CD4-positive, CD25-positive, alpha-beta regulatory T cell (primary cell): ENCODE measurements around the gene RBBP5. TPM values are rescaled to one million over a fixed set of nuclear protein-coding genes. Genes with fewer than 3 reads are reported as not detected.

Source experiments
- ATAC-seq, 2 donors: fragments of 150-1000 bp; cut with Tn5 transposase; one replicate each; pipeline ENCODE4 v1.10.0; 2021; ENCODE audit warnings: low read depth in 2 of 2, moderate number of reproducible peaks in 2 of 2, moderate library complexity in 1 of 2
- DNase-seq, 3 donors: peaks; one replicate each; pipeline versions ENCODE4 v3.0.0 to v3.0.0-alpha.2; 2012 to 2022; ENCODE audit warnings: mixed read lengths in 1 of 3
- H3K27ac ChIP-seq: one replicate; pipeline ENCODE4 v1.7.0; 2013; ENCODE audit warnings: mild to moderate bottlenecking, low read length; ENCODE audit not compliant: insufficient read depth, poor library complexity, severe bottlenecking
- H3K27me3 ChIP-seq: one replicate; pipeline ENCODE4 v1.7.0; 2013; ENCODE audit warnings: low read length; ENCODE audit not compliant: control insufficient read depth, insufficient read depth
- H3K36me3 ChIP-seq: one replicate; pipeline ENCODE4 v1.7.0; 2013; ENCODE audit warnings: mild to moderate bottlenecking, low read length, moderate library complexity; ENCODE audit not compliant: control insufficient read depth, insufficient read depth
- H3K4me1 ChIP-seq: 2 replicates; pipeline ENCODE4 v1.7.0; 2013; ENCODE audit warnings: mild to moderate bottlenecking, low read length; ENCODE audit not compliant: insufficient read depth, control insufficient read depth, poor library complexity, severe bottlenecking
- H3K4me3 ChIP-seq: one replicate; pipeline ENCODE4 v1.7.0; 2013; ENCODE audit warnings: low read depth, mild to moderate bottlenecking, low read length, moderate library complexity
- H3K9me3 ChIP-seq, 2 experiments: 1 replicate in 1 of 2; 2 replicates in 1 of 2; pipeline ENCODE4 v1.7.0; 2013; ENCODE audit warnings: low read length in 2 of 2, mild to moderate bottlenecking in 1 of 2, moderate library complexity in 1 of 2; ENCODE audit not compliant: control insufficient read depth in 2 of 2
- H3K27ac Mint-ChIP-seq, 3 donors: one replicate each; pipeline ENCODE4 v1.8.0; 2020 to 2022; ENCODE audit warnings: mild to moderate bottlenecking in 3 of 3, mixed read lengths in 3 of 3, moderate library complexity in 2 of 3
- H3K27me3 Mint-ChIP-seq: one replicate; pipeline ENCODE4 v1.8.0; 2022; ENCODE audit warnings: mild to moderate bottlenecking, mixed read lengths
- H3K36me3 Mint-ChIP-seq: one replicate; pipeline ENCODE4 v1.8.0; 2020; ENCODE audit warnings: mixed read lengths
- H3K4me1 Mint-ChIP-seq, 4 donors: one replicate each; pipeline ENCODE4 v1.8.0; 2020 to 2022; ENCODE audit warnings: mixed read lengths in 4 of 4, mild to moderate bottlenecking in 1 of 4
- H3K4me3 Mint-ChIP-seq, 4 donors: one replicate each; pipeline ENCODE4 v1.8.0; 2020 to 2022; ENCODE audit warnings: mild to moderate bottlenecking in 4 of 4, mixed read lengths in 4 of 4, moderate library complexity in 3 of 4
- H3K9me3 Mint-ChIP-seq, 7 donors: one replicate each; pipeline ENCODE4 v1.8.0; 2020 to 2022; ENCODE audit warnings: mixed read lengths in 7 of 7, mild to moderate bottlenecking in 3 of 7, moderate library complexity in 2 of 7
- polyA plus RNA-seq, 4 donors: library from polyadenylated mRNA; unstranded; fragments of 300-500 nt; fragmentation: Illumina TruSeq; gene quantifications; one replicate each; pipeline ENCODE4 v1.2.3, GENCODE V29; 2021
- total RNA-seq: library from RNA; stranded (reverse); gene quantifications from one replicate; pipeline ENCODE4 v1.2.3, GENCODE V29; 2022

The RBBP5 gene
- total and polyA plus RNA-seq, 5 donors from 2014 or later: 18.5 to 26.5 (median 21.2) TPM

DNA sequence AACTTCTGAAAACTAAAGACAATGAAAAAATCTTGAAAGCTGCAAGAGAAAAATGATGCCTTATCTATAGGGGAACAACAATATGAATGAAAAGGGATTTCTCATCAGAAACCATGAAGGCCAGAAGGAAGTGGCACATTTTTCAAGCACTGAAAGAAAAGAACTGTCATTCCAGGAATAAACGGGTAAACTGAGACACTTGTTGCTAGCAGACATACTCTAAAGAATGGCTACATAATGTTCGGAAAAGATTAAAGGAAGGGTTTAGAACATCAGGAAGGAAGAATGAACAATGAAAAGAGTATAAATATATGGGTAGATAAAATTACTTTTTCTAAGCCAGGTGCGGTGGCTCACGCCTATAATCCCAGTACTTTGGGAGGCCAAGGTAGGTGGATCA, 14.5 kb downstream of the RBBP5 start:
- no peaks in the 10 kb centered on the region for H3K9me3 Mint-ChIP-seq
- peaks cover 20 to 31% (median 22%) of the 10 kb centered on the region in 4 donors for H3K4me1 Mint-ChIP-seq

DNA sequence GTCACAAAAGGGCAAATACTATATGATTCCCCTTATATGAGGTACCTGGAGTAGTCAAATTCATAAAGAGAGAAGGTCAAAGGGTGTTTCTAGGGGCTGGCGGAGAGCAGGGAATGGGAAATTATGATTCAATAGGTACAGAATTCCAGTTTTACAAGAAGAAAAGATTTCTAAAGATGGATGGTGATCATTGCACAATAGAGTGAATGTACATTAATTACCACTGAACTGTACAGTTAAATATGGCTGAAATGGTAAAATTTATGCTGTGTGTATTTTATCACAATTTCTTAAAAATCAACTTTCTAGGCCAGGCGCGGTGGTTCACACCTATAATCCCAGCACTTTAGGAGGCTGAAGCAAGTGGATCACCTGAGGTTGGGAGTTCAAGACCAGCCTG, 19.4 kb downstream of the RBBP5 start:
- no peaks in the 10 kb centered on the region for H3K4me1 ChIP-seq
- DNase-seq (no peak), ATAC-seq (no peak)
- H3K4me3 ChIP-seq: no peak overlapping the region
- Mint-ChIP-seq H3K36me3 (peaks cover 61% of the 10 kb centered on the region), H3K4me1 (peaks cover 10 to 19% (median 12%) of the 10 kb centered on the region in 4 donors), H3K9me3 (no peaks in the 10 kb centered on the region), H3K27me3 (no peaks in the 10 kb centered on the region), H3K27ac (peak overlapping the region in 1 of 3 donors; percentile 26), H3K4me3 (no peak overlapping the region)
- H3K9me3 ChIP-seq: no peaks in the 10 kb centered on the region
- H3K27ac ChIP-seq: no peak overlapping the region
- H3K36me3 ChIP-seq: peaks cover 89% of the 10 kb centered on the region
- no peaks in the 10 kb centered on the region for H3K27me3 ChIP-seq

More for the DNA sequence above, 14.5 kb downstream of the RBBP5 start:
- DNase-seq: no peak
- ATAC-seq: no peak
- Histone ChIP-seq H3K4me1 (no peaks in the 10 kb centered on the region), H3K9me3 (no peaks in the 10 kb centered on the region), H3K27me3 (no peaks in the 10 kb centered on the region), H3K4me3 (no peak overlapping the region), H3K36me3 (peaks cover 69% of the 10 kb centered on the region), H3K27ac (no peak overlapping the region)
- Mint-ChIP-seq H3K27me3 (no peaks in the 10 kb centered on the region), H3K4me3 (no peak overlapping the region), H3K27ac (no peak overlapping the region), H3K36me3 (peaks cover 43% of the 10 kb centered on the region)

DNA sequence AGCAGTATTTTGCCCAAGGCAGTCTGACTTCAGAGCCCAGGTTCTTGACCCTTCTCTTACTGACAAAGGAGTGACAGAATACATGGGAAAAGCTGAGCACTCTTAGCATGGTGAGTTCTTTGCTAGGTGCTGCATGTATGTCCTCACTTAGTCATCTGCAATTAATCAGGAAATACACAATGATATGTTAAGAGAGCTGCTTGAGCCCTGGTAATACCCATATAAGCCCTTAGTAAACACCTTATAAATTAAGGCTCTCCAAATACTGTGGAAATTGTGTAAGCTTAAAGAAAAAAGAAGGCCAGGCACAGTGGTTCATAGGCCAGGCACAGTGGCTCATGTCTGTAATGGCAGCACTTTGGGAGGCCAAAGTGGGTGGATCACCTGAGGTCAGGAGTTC, 23.5 kb downstream of the RBBP5 start:
- Histone ChIP-seq H3K4me3 (no peak overlapping the region), H3K9me3 (no peaks in the 10 kb centered on the region), H3K27me3 (no peaks in the 10 kb centered on the region), H3K27ac (no peak overlapping the region), H3K36me3 (peaks cover 90% of the 10 kb centered on the region), H3K4me1 (no peaks in the 10 kb centered on the region)
- DNase-seq (no peak), ATAC-seq (no peak)
- H3K36me3 Mint-ChIP-seq: peaks cover 64% of the 10 kb centered on the region
- H3K4me3 Mint-ChIP-seq: no peak overlapping the region
- peaks cover 0 to 5% (median 0%) of the 10 kb centered on the region in 4 donors for H3K4me1 Mint-ChIP-seq
- H3K27ac Mint-ChIP-seq: no peak overlapping the region
- no peaks in the 10 kb centered on the region for H3K27me3 Mint-ChIP-seq
- no peaks in the 10 kb centered on the region for H3K9me3 Mint-ChIP-seq

DNA sequence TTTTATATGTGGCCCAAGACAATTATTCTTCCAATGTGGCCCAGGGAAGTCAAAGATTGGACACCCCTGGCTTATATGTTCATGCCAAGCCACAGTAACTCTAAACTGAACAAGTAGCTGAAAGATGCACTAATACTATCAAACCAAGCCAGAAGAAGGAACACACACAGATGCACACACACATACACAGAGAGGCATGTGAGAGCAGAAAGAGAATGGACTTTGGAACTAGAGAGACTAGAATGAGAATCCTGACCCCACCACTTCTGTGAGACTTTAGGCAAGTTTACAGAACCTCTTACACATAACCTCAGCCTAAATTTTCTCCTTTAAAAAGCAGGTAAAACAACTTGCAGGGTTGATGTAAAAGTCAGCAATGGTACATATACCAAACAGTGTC, 26.4 kb downstream of the RBBP5 start:
- H3K9me3 ChIP-seq: no peaks in the 10 kb centered on the region
- H3K36me3 ChIP-seq: peaks cover 90% of the 10 kb centered on the region
- no peaks in the 10 kb centered on the region for H3K4me1 ChIP-seq
- ATAC-seq (no peak), DNase-seq (no peak)
- H3K27ac Mint-ChIP-seq: peak overlapping the region in 2 of 3 donors; percentile 0 to 24
- H3K36me3 Mint-ChIP-seq: peaks cover 59% of the 10 kb centered on the region
- no peaks in the 10 kb centered on the region for H3K27me3 Mint-ChIP-seq
- no peak overlapping the region for H3K27ac ChIP-seq
- H3K27me3 ChIP-seq: no peaks in the 10 kb centered on the region
- H3K4me1 Mint-ChIP-seq: peaks cover 0 to 3% (median 0%) of the 10 kb centered on the region in 4 donors
- H3K4me3 ChIP-seq: no peak overlapping the region
- H3K9me3 Mint-ChIP-seq: no peaks in the 10 kb centered on the region
- no peak overlapping the region for H3K4me3 Mint-ChIP-seq

DNA sequence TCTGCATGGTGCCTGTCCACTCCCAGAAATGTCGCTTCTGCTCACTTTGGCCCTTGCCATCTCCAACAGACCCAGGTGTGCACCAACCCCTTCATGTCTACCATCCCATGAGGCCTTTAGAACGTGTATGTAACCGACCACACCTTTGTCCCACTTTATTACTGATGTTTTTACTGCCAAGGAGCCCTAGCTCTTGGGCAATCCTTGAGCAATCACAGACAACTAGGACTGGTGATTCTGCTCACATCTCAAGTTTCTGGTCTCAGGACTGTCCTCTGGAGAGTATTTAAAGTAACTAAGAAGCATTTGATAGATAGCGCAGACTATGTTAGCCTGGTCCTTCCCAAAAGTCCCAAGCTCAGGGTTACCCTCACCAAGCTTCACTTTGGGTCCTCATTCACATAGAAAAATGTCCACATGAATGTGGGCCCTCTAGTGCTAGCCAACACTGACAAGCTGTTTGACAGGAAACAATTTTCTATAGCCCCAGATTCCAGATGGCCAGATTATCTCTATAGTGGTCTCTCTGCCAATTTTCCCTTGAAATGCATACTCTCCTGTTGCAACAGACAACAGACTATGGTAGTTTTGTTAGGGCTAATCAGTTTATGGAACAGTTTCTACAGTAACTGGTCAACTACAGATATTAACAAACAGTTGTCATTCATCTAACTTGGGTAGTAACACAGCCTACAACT, 30.6 kb downstream of the RBBP5 start:
- H3K4me1 ChIP-seq: no peaks in the 10 kb centered on the region
- H3K27ac ChIP-seq: no peak overlapping the region
- H3K27me3 ChIP-seq: no peaks in the 10 kb centered on the region
- Mint-ChIP-seq H3K36me3 (peaks cover 50% of the 10 kb centered on the region), H3K9me3 (no peaks in the 10 kb centered on the region), H3K4me3 (no peak overlapping the region), H3K27me3 (no peaks in the 10 kb centered on the region), H3K4me1 (peaks cover 0 to 4% (median 1%) of the 10 kb centered on the region in 4 donors), H3K27ac (no peak overlapping the region)
- peaks cover 87% of the 10 kb centered on the region for H3K36me3 ChIP-seq
- no peak overlapping the region for H3K4me3 ChIP-seq
- H3K9me3 ChIP-seq: no peaks in the 10 kb centered on the region
- DNase-seq (no peak), ATAC-seq (no peak)

DNA sequence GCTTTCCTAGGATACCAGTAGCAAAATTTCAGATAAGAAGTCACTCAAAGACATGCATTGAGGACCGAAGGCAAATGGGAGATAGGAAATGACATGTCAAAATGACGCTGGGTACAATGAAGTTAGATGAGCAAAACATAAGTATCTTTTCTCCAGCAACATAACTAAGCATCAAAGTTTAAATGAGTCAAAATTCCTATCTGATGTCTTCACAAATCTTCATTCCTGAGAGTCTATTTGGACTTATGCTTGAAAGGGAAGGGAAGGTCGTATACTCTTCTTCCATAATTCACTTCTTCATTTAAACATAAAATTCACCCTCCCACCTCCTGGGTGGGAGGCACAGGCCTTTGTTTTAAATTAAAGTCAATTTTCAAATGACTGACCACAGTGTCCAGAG, 33.4 kb downstream of the RBBP5 start:
- no peak for DNase-seq
- H3K27me3 ChIP-seq: no peaks in the 10 kb centered on the region
- no peaks in the 10 kb centered on the region for H3K27me3 Mint-ChIP-seq
- no peak overlapping the region for H3K27ac Mint-ChIP-seq
- ATAC-seq: no peak
- H3K36me3 ChIP-seq: peaks cover 84% of the 10 kb centered on the region
- no peak overlapping the region for H3K4me3 ChIP-seq
- no peak overlapping the region for H3K4me3 Mint-ChIP-seq
- no peaks in the 10 kb centered on the region for H3K9me3 Mint-ChIP-seq
- peaks cover 0 to 4% (median 1%) of the 10 kb centered on the region in 4 donors for H3K4me1 Mint-ChIP-seq
- no peaks in the 10 kb centered on the region for H3K9me3 ChIP-seq
- H3K4me1 ChIP-seq: no peaks in the 10 kb centered on the region
- peaks cover 46% of the 10 kb centered on the region for H3K36me3 Mint-ChIP-seq
- no peak overlapping the region for H3K27ac ChIP-seq

DNA sequence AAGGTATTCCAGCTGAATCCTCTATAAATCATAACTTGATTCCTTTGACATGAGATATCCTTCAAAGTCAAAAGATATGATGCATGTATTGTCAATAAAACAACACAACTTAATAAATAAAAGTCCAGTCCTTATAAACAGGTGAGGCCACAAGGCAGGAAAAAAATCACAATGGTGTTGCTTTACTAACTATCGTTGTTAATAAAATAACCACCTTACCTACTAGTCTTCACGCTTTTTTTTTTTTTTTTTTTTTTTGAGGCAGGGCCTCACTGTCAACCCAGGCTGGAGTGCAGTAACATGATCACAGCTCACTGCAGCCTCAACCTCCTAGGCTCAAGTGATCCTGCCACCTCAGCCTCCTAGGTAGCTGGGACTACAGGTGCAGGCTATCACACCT, 37.4 kb downstream of the RBBP5 start, which contains the start of gene TMEM81:
TMEM81 (minus strand) TSS at position 101 of the 400 bp plus-strand sequence. CDS start 140 bp downstream, outside the sequence.
- H3K36me3 ChIP-seq: peaks cover 49% of the 10 kb centered on the region
- Mint-ChIP-seq H3K4me1 (no peaks in the 10 kb centered on the region), H3K4me3 (no peak within 1 kb of the TSS), H3K27me3 (no peaks in the 10 kb centered on the region), H3K27ac (peak within 1 kb of the TSS in 2 of 3 donors; percentile 23 to 60), H3K9me3 (no peaks in the 10 kb centered on the region), H3K36me3 (peaks cover 32% of the 10 kb centered on the region)
- no peaks in the 10 kb centered on the region for H3K27me3 ChIP-seq
- ATAC-seq (no peak), DNase-seq (no peak)
- no peak within 1 kb of the TSS for H3K27ac ChIP-seq
- H3K9me3 ChIP-seq: no peaks in the 10 kb centered on the region
- H3K4me3 ChIP-seq: no peak within 1 kb of the TSS
- no peaks in the 10 kb centered on the region for H3K4me1 ChIP-seq

DNA sequence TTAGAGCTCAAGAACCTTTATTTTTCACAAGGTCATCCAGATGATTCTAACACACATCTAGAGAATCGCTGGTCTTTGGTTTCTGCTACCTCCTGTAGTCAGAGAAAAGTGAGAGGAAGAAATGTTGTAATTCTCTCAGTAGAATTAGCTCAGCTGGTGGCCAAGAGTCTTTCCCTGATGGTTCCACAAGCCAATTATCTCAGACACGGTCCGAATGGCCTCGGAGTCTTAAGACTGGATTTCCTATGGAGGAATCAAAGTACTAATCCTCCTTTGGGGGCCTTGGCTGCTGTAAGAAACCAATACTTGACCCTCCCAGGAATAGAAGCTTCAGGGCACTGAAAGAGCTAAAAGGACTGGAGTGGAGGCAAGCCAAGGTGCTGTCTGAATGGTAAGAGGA, 39.3 kb downstream of the RBBP5 start:
- Histone ChIP-seq H3K4me1 (no peaks in the 10 kb centered on the region), H3K36me3 (peaks cover 30% of the 10 kb centered on the region), H3K4me3 (no peak overlapping the region), H3K27me3 (no peaks in the 10 kb centered on the region), H3K9me3 (no peaks in the 10 kb centered on the region), H3K27ac (no peak overlapping the region)
- H3K36me3 Mint-ChIP-seq: peaks cover 14% of the 10 kb centered on the region
- no peak for DNase-seq
- H3K4me3 Mint-ChIP-seq: no peak overlapping the region
- no peaks in the 10 kb centered on the region for H3K9me3 Mint-ChIP-seq
- H3K27me3 Mint-ChIP-seq: no peaks in the 10 kb centered on the region
- no peaks in the 10 kb centered on the region for H3K4me1 Mint-ChIP-seq
- ATAC-seq: no peak
- peak overlapping the region in 1 of 3 donors; percentile 6 for H3K27ac Mint-ChIP-seq
